HCT116 (cell line): ENCODE results near the gene TYRP1.

Experiments
- ATF3 ChIP-seq: IDR thresholded peaks from 2 replicates; pipeline ENCODE4 v1.6.1; 2012
- EZH2 ChIP-seq: fragments of 200-600 bp; sonication (generic); IDR thresholded peaks from 2 replicates; pipeline ENCODE4 v1.6.1; 2017; ENCODE audit warnings: antibody characterized with exemption, mixed run types
- EZH2phosphoT487 ChIP-seq: fragments of 200-600 bp; IDR thresholded peaks from 2 replicates; pipeline ENCODE4 v1.6.1; 2018; ENCODE audit warnings: antibody characterized with exemption, borderline replicate concordance
- JUND ChIP-seq: IDR thresholded peaks from 2 replicates; pipeline ENCODE4 v1.6.1; 2012
- POLR2A ChIP-seq: IDR thresholded peaks from 2 replicates; pipeline ENCODE4 v1.7.0; 2011; ENCODE audit warnings: borderline replicate concordance; ENCODE audit not compliant: insufficient read depth, insufficient read length; ENCODE audit errors: extremely low read depth
- REST ChIP-seq: IDR thresholded peaks from 2 replicates; pipeline ENCODE4 v1.6.1; 2012; ENCODE audit warnings: low read depth
- SP1 ChIP-seq: IDR thresholded peaks from 2 replicates; pipeline ENCODE4 v1.6.1; 2012; ENCODE audit warnings: low read depth
- TCF7L2 ChIP-seq: IDR thresholded peaks from 2 replicates; pipeline ENCODE4 v1.7.0; 2011; ENCODE audit warnings: borderline replicate concordance, inconsistent platforms; ENCODE audit not compliant: insufficient read depth, insufficient read length; ENCODE audit errors: extremely low read depth
- ZFX ChIP-seq: fragments of 450-650 bp; IDR thresholded peaks from 2 replicates; pipeline ENCODE4 v1.6.1; 2017
- TF ChIP-seq, protein P1 (sequence below), 3 experiments: fragments of 200-600 bp in 1 of 3; sonication (generic) in 1 of 3; IDR thresholded peaks in 2 of 3; conservative IDR thresholded peaks in 1 of 3; 2 replicates each; pipeline ENCODE4 v1.5.1; 2012 to 2017; ENCODE audit warnings: low read depth in 2 of 3, low read length in 2 of 3, antibody characterized with exemption in 1 of 3, borderline replicate concordance in 1 of 3, control low read depth in 1 of 3, mild to moderate bottlenecking in 1 of 3, mixed read lengths in 1 of 3, mixed run types in 1 of 3, moderate library complexity in 1 of 3; ENCODE audit not compliant: insufficient read depth in 1 of 3

GRCh38 chr9:12698266-12698665 lies 5.1 kb downstream of the TYRP1 start:
- TF ChIP-seq ATF3, result no peak
- TF ChIP-seq, protein P1, sequence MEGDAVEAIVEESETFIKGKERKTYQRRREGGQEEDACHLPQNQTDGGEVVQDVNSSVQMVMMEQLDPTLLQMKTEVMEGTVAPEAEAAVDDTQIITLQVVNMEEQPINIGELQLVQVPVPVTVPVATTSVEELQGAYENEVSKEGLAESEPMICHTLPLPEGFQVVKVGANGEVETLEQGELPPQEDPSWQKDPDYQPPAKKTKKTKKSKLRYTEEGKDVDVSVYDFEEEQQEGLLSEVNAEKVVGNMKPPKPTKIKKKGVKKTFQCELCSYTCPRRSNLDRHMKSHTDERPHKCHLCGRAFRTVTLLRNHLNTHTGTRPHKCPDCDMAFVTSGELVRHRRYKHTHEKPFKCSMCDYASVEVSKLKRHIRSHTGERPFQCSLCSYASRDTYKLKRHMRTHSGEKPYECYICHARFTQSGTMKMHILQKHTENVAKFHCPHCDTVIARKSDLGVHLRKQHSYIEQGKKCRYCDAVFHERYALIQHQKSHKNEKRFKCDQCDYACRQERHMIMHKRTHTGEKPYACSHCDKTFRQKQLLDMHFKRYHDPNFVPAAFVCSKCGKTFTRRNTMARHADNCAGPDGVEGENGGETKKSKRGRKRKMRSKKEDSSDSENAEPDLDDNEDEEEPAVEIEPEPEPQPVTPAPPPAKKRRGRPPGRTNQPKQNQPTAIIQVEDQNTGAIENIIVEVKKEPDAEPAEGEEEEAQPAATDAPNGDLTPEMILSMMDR (IDR thresholded peaks at IDR 0.05 in 2 of 3, conservative IDR thresholded peaks at IDR 0.05 in 1 of 3; ENCODE audit: borderline replicate concordance in 1 of 3, insufficient read depth in 1 of 3, low read depth in 2 of 3, low read length in 2 of 3), result no peak
- TF ChIP-seq EZH2, result no peak
- TF ChIP-seq SP1, result no peak
- TF ChIP-seq TCF7L2, result no peak
- TF ChIP-seq REST, result no peak
- TF ChIP-seq EZH2phosphoT487, result no peak
- TF ChIP-seq POLR2A, result no peak
- TF ChIP-seq JUND, result no peak
- no peak for TF ChIP-seq ZFX
